Effector CD8-positive, alpha-beta T cell (primary cell): ENCODE results near the gene IFT74.

Experiments used
- DNase-seq: peaks from one replicate; lab custom pipeline; 2025; lab: John Stamatoyannopoulos, UW
- total RNA-seq, 4 experiments: gene quantifications; one replicate each; lab custom pipeline; 2026; lab: John Stamatoyannopoulos, UW

The IFT74 gene
- 13.3 to 18.6 (median 16.5) reads per million in 4 experiments for total RNA-seq

DNA sequence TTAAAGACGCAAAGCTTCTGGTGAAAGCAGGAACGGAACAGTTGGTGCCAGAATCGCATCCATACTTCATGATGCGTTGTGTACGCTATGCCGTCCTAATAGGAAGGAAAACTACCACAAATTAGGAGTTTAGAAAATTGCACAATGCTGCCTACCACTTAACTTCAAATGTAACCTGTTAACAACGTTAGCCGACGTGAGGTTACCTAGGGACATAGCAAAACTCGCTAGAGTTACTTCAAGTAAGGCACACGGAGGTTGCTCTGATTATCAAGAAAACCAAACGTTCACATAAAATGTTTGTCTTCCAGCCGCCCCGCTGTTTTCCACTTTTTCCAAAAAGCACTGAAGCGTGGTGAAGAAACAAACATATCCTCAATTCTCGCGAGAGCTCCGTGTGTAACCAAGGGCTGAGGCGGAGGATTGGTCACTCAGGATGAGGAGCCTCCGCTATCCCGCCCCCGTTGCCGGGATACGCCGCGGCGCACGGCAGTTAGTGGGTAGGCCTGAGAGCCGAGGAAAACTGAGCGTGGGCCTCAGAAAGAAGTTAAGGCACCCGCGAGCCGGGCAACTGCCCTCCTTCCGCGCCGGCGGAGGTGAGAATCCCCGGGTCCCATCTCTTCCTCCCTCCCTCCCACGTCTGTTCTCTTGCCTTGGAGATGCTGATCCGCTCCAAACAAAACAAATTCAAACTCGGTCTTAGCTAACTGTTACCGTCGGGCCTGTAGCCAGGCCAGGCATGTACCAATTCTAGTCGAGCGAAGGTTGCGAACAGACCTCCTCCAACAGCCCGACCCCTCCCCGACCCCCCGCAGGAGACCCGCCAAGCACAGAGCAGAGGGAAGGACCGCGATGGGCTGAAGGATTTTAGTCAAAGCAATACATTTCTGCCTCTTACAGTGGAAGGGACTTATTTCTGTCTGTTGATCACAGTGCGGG lies at the start of gene IFT74:
IFT74 (plus strand) TSS at position 492 of the 939 bp plus-strand sequence. CDS start 5,556 bp downstream, outside the sequence.
- peak; percentile 90 for DNase-seq

DNA sequence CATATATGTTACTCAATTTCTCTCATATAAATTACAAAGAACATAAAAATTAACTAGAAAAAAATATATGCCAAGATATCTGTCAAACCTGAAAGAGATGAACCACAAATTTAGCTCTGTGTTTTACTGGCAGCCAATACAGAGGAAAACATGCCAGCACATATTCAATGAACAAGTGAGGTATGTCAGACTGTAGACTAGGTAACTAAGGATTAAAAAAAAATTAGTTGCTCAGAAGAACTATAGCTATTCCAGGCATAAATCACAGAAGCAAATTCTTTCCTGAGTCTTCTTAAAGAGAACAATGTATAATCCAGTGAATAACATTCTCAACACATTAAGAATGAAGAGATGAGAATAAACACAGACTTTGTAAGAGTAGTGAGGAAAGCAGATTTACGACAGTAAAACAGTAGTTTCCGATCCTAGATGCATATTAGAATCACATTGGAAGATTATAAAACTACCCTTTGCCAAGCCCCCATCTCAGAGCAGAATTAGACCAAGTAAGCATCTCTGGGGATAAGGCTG lies 43.0 kb upstream of the IFT74 start:
- no peak for DNase-seq

DNA sequence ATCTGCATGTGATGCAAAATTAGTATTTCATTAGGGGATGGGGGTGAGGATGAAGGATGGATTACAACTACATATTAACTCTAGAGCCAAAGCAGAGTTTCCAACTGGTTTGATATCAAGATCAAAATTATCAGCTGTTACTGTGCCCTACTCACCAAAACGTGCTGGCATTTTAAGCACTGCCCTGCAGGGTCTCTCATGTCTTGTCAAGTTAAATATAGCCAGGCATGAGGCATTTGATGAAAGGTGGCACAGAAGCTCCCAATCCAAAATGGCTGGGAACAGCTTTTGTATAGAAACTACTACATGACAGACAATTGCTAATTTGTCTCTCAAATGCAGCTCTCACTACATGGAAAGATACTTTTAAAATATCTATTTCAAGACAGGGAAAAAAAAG lies 36.5 kb upstream of the IFT74 start:
- DNase-seq: no peak

DNA sequence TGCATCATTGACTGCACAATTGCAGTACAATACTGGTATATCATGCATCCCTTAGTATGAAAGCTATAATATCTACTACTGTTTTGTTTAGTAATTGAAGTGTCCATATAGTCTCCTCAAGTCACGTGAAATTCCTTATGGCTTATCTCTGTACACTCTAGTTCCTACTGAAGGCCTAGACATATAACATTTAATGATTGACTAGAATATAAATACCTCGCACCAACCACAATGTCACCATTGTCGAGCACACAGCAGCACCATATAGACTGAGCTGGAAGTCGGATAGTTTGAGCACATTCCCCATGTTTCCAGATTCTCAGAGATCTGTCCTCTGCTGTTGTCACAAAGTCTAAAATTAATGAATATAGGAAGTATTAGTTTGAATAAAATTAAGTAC lies 30.6 kb upstream of the IFT74 start:
- no peak for DNase-seq

DNA sequence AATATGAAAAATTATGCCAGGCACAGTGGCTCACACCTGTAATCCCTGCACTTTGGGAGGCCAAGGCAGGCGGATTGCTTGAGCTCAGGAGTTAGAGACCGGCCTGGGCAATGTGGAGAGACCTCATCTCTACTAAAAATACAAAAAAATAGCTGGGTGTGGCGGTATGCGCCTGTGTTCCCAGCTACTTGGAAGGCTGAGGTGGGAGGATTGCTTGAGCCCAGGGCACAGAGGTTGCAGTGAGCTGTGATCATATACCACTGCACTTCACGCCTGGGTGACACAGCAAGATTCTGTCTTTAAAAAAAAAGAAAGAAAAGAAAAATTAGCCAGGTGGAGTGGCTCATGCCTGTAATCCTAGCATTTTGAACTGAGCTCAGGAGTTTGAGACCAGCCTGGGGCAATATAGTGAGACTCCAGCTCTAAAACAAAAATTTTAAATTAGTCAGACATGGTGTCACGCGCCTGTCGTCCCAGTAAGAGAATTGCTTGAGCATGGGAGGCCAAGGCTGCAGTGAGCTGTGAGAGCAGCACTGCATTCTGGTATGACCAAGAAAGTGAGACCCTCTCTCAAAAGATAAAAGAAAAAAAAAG lies 27.2 kb upstream of the IFT74 start:
- no peak for DNase-seq

DNA sequence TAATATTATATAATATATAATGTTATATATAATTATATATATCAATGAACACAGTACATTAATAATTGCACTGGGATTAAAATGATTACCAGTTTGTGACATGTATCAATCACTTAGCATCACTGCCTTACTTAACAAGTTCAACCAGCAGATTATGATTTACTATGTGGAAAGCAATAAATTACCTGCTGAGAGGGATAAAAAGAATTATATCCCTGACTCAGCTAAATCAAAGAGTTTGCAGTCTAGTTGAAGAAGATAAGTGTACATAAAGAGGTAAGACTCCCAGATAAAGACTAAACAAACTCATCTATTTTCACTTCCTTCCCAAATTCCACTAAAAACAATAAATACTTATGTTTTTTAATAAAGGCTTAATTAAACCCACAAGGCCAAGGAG lies 20.4 kb upstream of the IFT74 start:
- DNase-seq: no peak

DNA sequence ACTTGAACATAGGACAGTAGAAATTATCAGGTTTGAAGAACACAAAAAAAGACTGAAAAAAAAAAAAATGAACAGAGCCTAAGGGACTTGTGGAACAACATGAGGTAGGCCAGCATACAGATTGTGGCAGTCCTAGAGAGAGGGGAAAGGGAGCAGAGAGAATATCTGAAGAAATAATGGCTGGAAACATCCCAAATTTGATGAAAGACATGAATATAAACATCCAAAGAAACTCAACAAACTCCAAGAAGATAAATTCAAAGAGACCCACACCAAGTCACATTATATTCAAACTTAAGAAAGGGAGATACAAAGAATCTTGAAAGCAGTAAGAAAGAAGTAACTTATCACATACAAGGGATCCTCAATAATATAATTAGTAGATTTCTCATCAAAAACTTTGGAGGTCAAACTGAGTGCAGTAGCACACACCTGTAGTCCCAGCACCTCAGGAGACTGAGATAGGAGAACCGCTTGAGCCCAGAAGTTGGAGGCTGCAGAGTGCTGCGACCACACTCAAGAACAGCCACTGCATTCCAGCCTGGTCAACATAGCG lies 18.3 kb upstream of the IFT74 start:
- DNase-seq: no peak

DNA sequence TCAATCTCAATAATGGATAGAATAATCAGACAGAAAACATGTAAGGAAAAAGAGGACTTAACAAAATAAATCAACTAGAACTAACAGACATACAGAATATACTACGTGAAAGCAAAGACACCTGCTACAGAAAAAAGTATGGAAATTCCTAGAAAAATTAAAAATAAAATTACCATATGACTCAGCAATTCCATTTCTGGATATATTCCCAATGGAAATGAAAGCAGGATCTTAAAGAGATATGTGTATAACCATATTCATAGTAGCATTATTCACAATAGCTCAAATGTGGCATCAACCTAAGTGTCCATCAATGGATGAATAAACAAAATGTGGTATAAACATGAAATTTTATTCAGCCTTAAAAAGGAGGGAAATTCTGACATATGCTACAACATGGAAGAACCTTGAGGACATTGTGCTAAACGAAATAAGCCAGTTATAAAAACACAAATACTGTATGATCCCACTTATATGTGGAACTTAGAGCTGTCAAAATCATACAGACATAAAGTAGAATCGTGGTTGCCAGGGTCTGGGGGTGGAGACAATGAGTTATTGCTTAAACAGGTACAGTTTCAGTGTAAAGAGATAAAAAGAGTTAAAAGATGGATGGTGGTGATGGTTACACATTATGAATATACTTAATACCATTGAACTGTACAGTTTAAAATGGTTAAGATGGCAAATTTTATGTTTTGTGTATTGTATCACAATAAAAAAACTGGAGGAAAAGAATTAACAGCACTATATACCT lies 16.1 kb upstream of the IFT74 start:
- DNase-seq: no peak

DNA sequence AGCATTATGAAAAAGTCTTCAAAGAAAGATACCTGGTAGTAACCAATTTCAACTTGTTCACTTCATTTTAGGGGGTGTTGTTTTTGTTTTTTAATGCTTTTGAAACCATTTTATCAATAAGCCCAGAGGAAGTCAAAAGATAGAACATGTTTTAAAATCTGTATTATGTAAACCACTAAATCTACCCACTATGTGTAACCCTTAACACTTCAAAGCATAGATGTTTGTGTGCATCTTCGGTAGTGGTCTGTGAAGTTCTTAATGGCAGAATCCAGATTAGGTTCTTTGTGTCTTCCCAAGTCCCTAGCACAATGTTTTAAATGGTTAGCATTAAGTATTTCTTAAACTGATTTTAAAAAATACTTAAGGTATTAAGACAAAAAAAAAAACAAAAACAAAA lies 15.4 kb upstream of the IFT74 start:
- no peak for DNase-seq

DNA sequence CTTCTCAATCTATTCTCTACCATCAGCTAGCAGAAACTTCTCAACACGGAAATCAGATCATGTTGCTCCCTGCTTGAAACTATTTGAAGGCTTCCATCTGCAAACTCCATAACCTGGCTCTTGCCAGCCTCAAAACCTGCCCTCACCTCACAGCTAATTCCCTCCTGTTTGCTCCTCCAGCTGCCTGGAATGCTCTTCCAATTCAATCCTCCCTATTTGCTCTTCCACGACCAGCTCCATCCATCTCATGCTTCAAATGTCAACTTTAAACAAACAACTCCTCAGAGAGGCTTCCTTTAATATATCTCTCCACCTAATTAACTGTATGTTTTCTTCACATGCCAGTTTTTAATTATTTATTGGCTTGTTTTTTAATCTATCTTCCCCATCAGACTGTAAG lies 10.6 kb upstream of the IFT74 start:
- DNase-seq: no peak

DNA sequence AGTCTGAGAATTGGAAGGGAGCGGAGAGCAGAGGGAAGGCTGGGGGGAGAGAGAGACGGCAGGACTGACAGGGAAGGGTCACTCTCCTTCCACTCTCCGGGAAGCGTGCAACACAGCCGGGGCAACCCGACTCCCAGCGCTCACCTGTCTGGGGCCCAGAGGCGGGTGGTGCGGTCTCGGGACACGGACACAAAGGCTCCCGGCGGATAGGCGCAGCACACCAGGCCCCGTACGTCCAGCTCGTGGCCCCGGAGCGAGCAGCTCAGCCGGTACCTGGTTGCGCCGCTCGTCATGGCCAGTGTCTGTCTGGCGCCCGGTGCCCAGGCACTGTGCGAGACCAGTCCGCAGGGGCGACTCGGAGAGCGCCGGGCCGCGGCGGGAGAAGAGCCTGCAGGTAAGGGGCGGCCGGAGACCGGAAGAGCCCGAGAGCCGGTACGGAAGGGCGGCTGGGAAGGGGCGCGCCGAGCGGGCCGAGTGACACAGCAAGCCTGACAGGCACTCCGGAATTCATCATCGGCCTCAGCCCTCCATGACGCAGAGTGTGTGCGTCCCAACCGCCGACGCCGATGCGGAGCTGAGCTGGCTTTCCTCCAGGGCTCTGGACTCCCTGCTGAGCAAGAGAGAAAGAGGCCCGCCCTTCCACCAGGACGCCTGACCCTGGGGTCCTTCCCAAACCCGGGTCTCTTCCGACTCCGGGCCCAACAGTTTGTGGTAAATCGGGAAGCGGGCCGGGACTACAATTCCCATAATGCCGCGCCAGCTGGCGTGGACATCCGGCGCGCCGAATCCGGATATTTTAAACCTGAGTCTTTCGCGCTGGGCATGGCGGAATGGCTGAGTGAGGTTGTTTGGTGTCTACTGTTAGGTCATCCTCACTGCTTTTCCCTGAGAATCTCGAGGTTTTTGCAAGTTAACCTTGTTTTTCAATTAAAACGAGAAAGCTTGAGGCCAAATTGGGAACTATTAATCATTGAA lies 9.2 kb upstream of the IFT74 start, which contains the start of gene PLAA:
PLAA (minus strand) TSS at position 490 of the 975 bp plus-strand sequence; CDS start at position 293, 197 bp downstream.
- peak; percentile 78 for DNase-seq

DNA sequence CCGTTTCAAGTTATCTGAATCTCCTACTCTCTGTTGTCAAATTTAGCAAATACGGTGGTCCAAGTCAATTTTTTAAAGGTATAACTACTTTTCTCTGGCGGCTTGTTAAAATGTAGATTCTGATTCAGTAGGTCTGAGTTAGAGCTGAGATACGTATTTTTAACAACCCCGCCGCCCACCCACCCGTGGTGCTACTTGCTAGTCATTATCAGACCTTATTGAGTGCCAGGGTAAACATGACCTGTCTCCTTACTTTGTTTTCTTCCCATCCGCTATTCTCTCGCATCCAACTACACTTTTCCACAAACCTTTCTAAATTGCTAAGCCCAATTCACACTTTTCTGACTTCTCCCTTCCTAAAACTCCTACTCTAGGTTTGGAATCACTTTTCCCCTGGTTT lies 8.5 kb upstream of the IFT74 start:
- no peak for DNase-seq

DNA sequence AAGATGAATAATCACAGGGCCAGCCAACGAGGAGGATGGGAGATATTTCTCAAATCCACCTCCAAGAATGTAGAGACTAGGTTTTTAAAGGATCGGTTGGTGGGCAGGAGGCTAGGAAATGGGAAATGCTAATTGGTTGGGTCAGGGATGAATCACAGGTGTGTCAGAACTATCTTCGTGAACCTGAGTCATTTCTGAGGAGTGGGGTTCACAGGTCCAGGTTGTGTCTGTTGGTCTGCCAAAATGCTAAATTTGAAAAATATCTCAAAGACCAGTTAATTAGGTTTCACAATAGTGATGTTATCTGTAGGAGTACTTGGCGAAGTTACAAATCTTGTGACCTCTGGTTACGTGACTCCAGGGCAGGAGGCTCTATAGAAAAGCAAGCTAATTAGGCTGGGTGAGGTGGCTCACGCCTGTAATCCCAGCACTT lies 6.6 kb upstream of the IFT74 start:
- no peak for DNase-seq

DNA sequence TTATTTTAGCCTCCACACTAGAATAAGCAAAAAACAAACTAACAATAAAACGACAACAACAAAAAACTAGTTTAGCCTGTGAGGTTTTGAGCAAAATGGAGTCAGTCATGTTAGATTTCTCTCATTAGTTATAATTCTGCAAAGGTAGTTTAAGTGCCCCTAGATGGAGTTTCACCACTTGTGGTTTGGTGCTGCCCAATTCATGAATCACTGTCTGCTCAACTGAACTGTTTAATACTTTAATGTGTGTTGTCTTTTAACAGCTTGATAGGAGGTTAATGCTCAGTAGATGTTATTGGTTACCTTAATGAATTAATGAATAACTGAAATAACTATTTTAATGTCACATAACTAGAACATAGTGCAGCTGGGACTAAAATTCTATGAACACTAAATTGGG lies 5.7 kb upstream of the IFT74 start:
- DNase-seq: no peak

DNA sequence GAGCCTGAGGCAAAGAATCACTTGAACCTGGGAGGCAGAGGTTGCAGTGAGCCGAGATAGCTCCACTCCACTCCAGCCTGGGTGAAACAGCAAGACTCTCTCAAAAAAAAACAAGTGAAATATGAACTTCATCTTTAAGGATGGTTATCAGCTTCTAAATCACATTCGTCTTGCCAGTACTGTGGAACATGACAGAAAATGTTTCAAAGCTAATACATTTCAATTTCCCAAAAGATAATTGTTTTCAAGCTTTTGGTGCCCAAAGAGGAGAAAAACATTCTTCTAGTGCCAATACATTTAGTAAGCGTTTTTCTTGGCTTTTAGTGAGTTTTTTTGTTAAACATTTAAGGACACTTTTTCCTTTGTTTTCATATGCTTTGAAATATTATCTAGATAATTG lies 4.4 kb upstream of the IFT74 start:
- DNase-seq: no peak

DNA sequence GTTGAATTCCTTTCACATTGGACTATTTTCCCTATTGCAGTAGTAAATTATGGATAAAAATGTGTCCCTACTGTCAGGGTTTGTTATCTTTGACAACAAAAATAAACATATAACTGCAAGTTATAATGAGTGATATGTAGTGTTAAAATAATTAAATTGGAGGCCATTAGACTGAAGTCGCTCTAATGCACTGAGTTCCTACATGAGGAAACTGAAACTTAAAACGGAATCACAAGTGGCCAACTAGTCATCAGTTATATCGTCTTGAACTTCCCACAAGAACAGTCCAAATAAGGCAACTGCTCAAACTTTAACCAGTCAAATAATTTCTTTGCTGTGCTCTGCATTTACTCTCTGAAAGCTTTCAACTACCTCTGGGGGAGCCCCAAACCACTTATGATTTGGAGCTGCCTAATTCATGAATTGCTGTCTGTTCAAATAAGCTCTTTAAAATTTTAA lies 2.1 kb upstream of the IFT74 start:
- DNase-seq: no peak

DNA sequence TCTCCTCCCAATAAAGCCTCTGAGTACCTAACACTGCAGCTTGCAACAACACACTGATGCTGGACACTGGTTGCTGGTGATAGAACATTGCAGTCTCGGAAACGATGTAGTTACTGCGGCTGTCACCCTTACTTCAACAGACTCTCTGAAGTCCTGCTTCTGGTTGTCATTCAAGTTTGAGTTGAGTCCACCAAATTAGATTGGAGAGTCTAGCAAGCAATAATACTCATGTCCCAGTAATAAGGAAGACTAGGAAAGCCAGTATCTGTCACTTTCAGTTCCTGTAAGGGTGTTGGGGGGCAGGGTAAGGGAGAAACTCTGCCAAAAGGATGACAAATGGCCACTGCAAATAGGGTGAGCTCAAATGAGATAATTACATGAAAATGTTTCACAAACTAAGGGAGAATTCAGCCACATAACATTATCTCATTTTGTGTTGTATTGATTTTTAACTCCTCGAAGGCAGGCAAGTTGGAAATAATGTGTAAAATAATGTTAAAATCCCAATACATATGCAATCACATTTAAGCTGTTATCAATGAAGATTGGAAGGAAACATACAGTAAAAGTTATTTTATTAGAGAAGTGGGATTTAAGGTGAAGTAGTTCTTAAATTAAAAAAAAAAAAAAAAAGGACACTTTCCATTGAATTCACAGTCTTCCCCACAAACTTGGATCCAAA lies 849 bp upstream of the IFT74 start:
- no peak for DNase-seq

DNA sequence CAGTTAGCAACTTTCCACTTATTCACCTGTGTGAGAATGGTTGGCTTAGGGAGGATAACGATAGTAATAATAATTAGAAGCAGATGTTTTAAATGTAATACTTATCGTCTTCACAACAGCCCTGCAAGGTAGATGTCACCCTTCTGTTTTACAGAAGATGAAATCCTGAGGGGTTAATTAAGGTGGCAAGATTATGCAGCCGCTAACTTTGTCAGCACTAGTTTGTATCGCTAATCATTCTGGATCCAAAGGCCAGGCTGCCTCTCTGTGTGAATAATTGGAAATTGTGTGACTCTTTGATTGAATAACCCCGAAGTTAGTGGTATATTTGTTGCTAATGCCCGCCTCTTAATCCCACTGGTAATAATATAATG lies 635 bp downstream of the IFT74 start:
- no peak for DNase-seq

DNA sequence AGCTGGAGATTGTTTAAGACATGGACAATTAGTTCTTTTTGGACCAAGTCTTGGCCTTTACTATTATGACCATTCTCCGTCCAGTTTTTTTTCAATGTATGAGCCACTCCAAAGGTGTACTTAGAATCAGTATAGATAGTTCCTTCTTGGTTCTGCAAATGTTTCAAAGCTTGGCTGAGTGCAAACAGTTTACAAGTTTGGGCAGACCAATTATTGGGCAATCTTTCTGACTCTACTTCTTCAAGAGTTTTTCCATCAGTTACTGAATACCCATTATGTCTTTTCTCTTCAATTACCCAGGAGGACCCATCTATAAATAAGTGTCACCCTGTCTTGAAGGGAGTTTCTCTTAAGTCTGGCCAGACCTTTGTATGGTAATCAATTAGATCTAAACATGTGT lies 15.5 kb downstream of the IFT74 start:
- no peak for DNase-seq

DNA sequence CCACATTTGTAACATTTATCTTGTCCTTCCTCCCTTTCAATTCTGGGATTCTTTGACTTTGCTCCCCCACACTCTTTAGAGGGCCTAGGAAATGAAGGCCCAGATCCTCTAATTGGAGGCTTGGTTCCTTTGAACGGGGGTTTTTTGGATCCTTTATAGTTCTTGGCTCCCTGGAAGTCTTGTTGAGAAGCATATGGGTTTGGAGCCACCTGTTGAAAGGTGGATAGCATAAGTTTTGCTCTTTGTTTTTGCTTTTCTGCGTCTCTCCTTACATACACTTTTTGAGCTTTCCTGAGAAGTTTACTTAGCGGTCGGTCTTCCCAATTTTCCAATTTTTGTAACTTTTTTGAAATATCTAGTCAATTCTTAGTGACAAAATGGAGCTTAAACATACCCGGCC lies 17.8 kb downstream of the IFT74 start:
- no peak for DNase-seq
